ENCODE measurements around the gene GDPD5.
A peak's percentile ranks its signal among the peaks of the same experiment; 100 is the strongest.

Gene GDPD5

GRCh38 chr11:75487365-75487764 is 38.4 kb downstream of the GDPD5 start:
- no peak for DNase-seq

- no peak for DNase-seq
Measured at GRCh38 chr11:75485742-75486141, 40.0 kb downstream of the GDPD5 start.

- no peak for DNase-seq
Measured at GRCh38 chr11:75482931-75483469, 42.7 kb downstream of the GDPD5 start.

GRCh38 chr11:75481922-75482606 is 43.7 kb downstream of the GDPD5 start:
- no peak for DNase-seq

GRCh38 chr11:75481223-75481921 is 44.4 kb downstream of the GDPD5 start:
- no peak for DNase-seq

- DNase-seq, result no peak
Measured at GRCh38 chr11:75480185-75481175, 45.3 kb downstream of the GDPD5 start.

- no peak for DNase-seq
Measured at GRCh38 chr11:75479597-75480145, 46.1 kb downstream of the GDPD5 start.

GRCh38 chr11:75478783-75479596 is 46.8 kb downstream of the GDPD5 start:
- no peak for DNase-seq

- DNase-seq, result no peak
Measured at GRCh38 chr11:75477614-75477935, 48.2 kb downstream of the GDPD5 start.

- DNase-seq, result no peak
Measured at GRCh38 chr11:75476739-75477613, 48.8 kb downstream of the GDPD5 start.

- DNase-seq, result peak; percentile 34 to 56
Measured at GRCh38 chr11:75475767-75476650, 49.7 kb downstream of the GDPD5 start.

GRCh38 chr11:75474878-75475766 is 50.6 kb downstream of the GDPD5 start:
- peak; percentile 75 to 80 for DNase-seq

- no peak for DNase-seq
Measured at GRCh38 chr11:75474240-75474639, 51.5 kb downstream of the GDPD5 start.

- DNase-seq, result no peak
Measured at GRCh38 chr11:75473684-75474083, 52.1 kb downstream of the GDPD5 start.

- DNase-seq, result no peak
Measured at GRCh38 chr11:75472081-75472732, 53.5 kb downstream of the GDPD5 start.

- no peak for DNase-seq
Measured at GRCh38 chr11:75471176-75471973, 54.4 kb downstream of the GDPD5 start.

GRCh38 chr11:75470476-75471080 is 55.2 kb downstream of the GDPD5 start:
- DNase-seq, result no peak
